HG02610 (cell line): ENCODE results near the gene PTPRF.

Source experiments
- ATAC-seq: cut with Tn5 transposase; IDR thresholded peaks from one replicate; pipeline ENCODE4 v1.9.1; 2021; ENCODE audit warnings: mild to moderate bottlenecking, moderate library complexity; ENCODE audit not compliant: unreplicated experiment

The PTPRF gene

DNA sequence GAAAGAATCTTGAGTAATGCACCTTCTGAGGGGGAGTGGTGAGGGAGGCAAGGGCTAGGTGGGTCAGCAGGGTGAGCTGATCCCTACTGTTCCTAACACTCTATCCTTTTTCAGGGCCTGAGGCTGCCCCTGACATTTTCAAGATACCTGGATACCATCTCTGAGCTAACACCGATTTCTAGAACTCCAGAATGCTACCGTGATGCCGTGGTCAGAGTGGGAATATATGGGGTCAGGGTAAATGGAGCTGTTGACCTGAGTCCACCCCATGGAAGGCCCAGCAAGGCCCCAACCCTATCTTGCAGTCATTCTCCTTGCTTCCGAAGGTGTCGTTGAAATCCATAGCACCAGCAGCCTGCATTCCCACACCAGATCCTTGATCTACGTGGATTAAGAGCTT, 18.0 kb upstream of the PTPRF start:
- ATAC-seq = no peak

- no peak for ATAC-seq
Observed at GRCh38 chr1:43513471-43514173, 17.1 kb upstream of the PTPRF start.

GRCh38 chr1:43518935-43519686, 11.6 kb upstream of the PTPRF start:
- ATAC-seq = no peak

- ATAC-seq = no peak
Observed at GRCh38 chr1:43520100-43520778, 10.4 kb upstream of the PTPRF start.

DNA sequence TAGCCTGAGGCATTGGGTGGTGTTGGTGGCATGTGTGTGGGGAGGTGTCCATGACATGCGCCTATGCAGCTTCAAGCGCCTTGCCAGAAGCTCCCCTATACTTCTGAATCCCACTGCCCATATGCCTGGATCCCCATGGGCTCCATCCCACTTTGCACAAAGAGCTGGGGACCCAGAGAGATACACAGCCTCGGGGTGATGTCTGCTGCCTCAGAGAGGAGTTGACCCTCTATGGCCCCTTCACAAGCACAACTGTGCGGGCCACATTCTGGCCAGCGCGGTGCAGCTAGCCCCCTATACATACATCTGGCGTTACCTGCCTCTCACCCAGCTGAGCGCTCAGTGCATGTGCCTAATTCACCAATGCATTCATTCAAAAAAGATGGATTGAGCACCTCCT, 9.6 kb upstream of the PTPRF start:
- ATAC-seq = no peak

DNA sequence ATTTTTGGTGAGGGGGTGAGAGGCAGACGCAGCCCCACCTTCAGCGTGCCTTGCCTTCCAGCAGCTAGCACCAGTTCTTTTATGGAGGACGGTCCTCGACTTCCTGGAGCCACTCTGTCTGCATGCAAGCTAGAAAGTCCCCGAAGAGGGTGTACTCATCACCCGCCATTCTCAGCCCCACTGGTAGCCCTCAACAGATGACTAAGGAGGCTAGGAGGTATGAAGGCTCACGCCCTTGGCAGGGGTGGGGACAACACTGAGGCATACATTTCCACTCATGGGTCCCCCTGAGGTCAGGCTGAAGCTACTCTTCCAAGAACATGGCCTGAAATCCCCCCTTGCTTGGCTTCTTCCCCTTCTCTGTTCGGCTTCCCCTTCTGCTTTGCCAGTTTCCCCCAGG, 8.9 kb upstream of the PTPRF start:
- ATAC-seq = no peak

DNA sequence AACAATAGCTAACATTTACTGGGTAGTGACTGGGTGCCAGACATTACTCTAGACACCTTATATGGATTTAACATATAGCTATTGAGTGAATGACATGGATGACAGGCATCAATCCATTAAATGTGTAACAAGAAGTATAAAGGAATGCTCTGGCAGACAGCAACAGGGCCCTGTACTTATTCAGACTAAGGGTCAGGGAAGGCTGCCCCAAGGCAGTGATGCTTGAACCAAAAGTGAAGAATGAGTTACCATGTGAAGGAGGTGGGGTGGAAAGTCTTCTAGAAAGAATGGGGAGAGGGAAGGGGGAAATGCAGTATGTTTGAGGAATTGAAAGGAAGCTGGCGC, 8.3 kb upstream of the PTPRF start:
- ATAC-seq = no peak

DNA sequence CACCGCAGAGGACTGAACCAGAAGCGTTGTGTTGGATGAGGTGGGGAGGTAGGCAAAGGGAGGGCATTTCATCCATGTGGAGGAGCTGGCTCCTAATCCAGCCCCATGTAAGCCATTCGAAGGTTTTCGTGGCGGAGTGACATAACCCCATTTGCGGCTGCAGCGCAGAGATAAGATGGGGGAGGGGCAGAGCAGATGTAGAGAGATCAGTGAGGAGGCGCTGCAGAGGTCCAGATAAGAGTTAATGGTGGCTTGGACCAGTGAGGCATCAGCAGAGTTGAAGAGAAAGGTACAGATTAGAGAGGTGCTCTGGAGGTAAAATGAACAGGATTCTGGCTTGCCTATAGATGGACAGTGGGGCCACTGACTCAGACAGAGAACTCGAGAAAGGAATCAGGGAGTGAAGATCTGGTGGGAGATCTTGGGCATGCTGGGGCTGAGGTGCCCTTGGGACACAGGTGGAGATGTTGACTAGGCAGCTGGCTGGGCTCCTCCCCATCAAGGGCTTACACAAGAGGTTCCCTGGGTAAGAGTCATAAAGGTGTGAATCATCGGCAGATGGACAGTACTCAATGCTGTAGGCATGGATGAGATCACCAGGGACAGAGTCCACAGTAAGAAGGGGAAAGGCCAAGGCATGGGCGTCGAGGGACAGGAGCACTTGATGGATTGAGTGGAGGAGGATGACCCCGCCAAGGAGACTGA, 7.8 kb upstream of the PTPRF start:
- ATAC-seq = no peak

DNA sequence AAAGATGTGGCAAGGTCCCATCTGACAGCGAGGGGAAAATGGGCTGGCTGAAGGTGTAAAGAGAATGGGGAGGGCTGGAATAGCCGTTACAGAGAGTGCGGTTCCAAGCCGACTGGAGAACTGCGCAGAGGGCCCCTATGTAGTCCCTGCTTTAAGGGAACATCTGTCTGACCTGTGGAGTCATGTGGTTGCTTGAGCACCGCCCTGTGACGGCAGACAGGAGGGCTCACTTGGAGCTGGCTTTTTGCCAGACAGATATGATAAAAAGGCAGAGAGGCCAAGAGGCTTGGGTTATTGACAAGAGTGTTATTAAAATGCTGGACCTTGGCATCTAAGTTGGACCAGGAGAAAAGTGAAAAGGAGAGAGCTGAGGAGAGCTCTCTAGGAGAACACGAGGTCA, 5.9 kb upstream of the PTPRF start:
- ATAC-seq = no peak

- no peak for ATAC-seq
Observed at GRCh38 chr1:43526002-43526401, 4.7 kb upstream of the PTPRF start.

DNA sequence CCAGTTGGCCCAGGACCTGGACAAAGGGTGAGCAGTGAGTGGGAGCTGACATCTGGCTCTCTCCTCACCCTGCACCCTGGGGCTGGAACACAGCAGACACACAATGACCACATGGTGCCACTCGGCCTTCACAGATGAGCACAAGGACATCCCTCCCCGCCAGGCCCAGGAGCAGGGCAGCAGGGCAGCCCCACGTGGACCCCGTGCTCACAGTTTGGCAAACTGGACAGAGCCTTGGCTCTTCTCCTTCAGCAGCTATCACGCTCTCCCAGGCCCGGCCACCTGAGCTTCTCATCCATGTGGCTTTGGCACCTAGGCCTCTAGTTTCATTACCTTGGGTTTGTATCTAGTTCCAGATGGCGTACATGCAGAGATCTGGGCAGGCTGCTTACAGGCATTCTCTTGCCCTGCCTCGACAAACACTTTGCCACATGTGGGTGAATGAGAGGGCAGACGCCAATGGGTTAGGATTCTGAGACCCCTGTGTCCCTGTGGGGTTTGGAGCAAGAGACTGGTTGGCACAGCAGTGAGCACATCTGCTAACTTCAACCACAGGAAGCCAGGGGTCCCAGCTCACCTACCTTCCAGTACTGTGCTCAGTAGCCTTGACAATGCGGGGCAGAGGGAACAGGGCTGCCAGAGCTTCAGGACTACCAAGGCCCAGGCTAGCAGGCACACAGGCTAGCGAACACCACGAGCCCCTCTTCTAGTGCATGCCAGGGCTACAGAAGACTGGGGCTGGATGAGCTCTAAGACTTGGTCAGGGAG, 3.4 kb upstream of the PTPRF start:
- no peak for ATAC-seq

DNA sequence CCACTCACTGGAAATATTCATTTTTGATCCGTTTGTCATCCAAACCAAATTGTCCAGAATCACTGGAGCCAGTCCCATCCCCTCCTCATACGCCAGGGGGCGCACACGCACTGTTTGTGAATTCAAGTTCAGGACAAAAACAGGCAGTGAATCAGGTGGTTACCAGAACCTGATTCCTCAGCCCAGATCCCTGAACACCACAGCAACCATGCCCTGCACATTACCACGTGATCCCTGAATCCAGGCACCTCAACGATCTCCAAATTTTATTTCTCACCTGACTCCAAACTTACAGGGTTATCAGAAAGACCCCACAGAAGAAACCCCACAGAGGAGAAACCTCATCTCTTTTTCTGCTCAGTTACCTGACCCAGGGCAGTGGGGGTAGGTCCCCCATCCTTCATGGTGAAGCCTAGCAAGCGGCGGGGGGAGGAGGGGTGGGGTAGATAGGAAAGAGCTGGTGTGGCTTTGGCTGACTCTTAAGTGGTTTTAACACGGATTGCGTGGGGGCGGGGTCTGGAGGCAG, 1.4 kb upstream of the PTPRF start:
- no peak for ATAC-seq

- ATAC-seq = no peak
Observed at GRCh38 chr1:43531107-43531905, 623 bp downstream of the PTPRF start.

GRCh38 chr1:43531906-43532584, 1.4 kb downstream of the PTPRF start:
- no peak for ATAC-seq

- no peak for ATAC-seq
Observed at GRCh38 chr1:43532716-43533115, 2.0 kb downstream of the PTPRF start.

DNA sequence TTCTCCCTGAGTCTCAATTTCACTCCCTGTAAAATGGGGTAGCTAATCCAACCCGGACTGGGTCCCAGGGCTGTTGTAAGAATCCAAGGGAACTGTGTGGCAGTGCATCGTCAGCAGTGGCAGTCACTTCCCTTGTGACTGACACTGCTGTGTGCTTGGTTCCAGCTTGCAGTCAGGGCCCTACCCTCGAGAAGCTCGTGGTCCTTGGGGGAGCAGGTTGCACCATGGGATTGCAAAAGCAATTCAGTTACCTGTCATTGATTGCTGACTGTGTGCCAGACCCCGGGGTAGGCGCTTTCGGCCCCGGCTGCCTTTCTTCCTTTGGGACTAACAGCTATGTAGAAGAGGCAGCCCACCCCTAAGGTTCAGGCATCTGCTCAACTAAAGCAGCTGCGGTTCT, 2.9 kb downstream of the PTPRF start:
- ATAC-seq = no peak

DNA sequence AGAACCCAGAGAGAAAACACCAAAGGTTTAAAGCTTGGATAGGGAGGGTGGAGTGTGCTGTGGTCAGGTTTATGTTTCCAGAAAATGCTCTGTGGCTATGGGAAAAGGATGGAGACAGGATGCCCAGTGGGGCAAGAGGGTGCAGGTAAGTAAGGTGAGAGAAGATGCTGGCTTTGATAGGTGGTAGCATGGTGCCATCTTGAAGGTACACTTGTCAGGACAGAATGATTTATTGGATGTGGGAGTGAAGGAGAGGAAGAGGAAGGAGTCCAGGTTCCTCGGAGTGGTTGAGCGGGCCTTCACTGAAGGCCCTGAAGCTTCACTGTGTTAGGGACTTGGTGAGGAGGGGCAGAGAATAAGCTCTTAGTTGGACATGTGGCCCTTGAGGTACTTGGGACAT, 3.6 kb downstream of the PTPRF start:
- ATAC-seq = no peak

DNA sequence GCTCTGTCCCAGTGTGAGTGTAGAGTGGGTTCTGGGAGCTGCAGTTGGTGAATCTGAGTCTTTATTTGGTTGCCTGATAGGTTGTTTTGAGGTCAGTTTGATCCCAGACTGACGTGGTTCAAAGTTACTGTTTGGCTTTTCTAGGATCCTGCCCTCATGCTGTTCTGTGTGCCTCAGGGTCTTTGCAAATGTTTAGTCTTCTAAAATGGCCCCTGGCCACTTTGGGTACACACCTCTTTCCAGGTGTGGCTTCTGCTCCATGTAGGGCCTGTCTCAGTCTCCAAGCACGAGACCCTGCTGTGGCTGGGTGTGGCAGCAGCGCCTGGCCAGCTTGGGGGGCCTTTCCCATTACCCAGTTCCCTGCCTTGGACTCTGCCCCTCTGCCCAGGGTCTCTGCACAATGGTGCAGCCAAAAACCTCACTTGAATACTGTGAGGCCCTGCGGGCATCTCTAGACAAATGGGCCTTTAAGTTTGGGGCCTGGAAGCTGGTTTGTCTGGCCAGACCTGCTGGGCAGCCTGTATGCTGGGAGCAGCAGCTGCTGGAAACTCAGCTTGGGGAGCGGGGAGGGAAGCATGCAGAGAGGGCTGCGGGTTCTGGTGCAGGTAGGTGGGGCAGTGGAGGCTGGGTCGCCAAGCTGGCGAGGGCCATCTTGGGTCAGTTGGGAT, 5.6 kb downstream of the PTPRF start:
- no peak for ATAC-seq
